Muscle layer of colon (tissue), 2 donors: Measurements from ENCODE around the gene DOK7.

Experiments
- H3K27ac ChIP-seq: one replicate; pipeline ENCODE4 v1.7.0; 2013; ENCODE audit warnings: low read depth, mild to moderate bottlenecking, low read length, moderate library complexity
- H3K27me3 ChIP-seq, 2 donors: one replicate each; pipeline ENCODE4 v1.7.0; 2013; ENCODE audit warnings: low read length in 2 of 2, mild to moderate bottlenecking in 2 of 2; ENCODE audit not compliant: insufficient read depth in 2 of 2, control insufficient read depth in 1 of 2
- H3K36me3 ChIP-seq: one replicate; pipeline ENCODE4 v1.7.0; 2013; ENCODE audit warnings: mild to moderate bottlenecking, low read length; ENCODE audit not compliant: insufficient read depth
- H3K4me1 ChIP-seq: one replicate; pipeline ENCODE4 v1.7.0; 2013; ENCODE audit warnings: mild to moderate bottlenecking, low read length; ENCODE audit not compliant: insufficient read depth
- H3K4me3 ChIP-seq, 2 donors: one replicate each; pipeline ENCODE4 v1.7.0; 2013; ENCODE audit warnings: low read length in 2 of 2, low read depth in 1 of 2, mild to moderate bottlenecking in 1 of 2, moderate library complexity in 1 of 2
- H3K9ac ChIP-seq: one replicate; pipeline ENCODE4 v1.7.0; 2013; ENCODE audit warnings: low read length
- H3K9me3 ChIP-seq: one replicate; pipeline ENCODE4 v1.7.0; 2013; ENCODE audit warnings: mild to moderate bottlenecking, low read length
- donor health status: abdominal sarcoma.
- donor health status: Adenocarcinoma of cecum.

DOK7 gene

GRCh38 chr4:3437998-3438846 lies 24.9 kb upstream of the DOK7 start:
- H3K9ac ChIP-seq, result no peak overlapping the region
- H3K4me3 ChIP-seq, result no peak overlapping the region
- no peaks in the 10 kb centered on the region for H3K27me3 ChIP-seq
- no peaks in the 10 kb centered on the region for H3K36me3 ChIP-seq
- no peaks in the 10 kb centered on the region for H3K9me3 ChIP-seq
- H3K4me1 ChIP-seq, result no peaks in the 10 kb centered on the region
- H3K27ac ChIP-seq, result no peak overlapping the region

- no peak overlapping the region for H3K9ac ChIP-seq
- no peaks in the 10 kb centered on the region for H3K27me3 ChIP-seq
- no peaks in the 10 kb centered on the region for H3K4me1 ChIP-seq
- no peak overlapping the region for H3K27ac ChIP-seq
- H3K4me3 ChIP-seq, result no peak overlapping the region
- no peaks in the 10 kb centered on the region for H3K9me3 ChIP-seq
- no peaks in the 10 kb centered on the region for H3K36me3 ChIP-seq
Measured at GRCh38 chr4:3438847-3439180, 24.3 kb upstream of the DOK7 start.

- Histone ChIP-seq H3K27ac (no peak overlapping the region), H3K9ac (no peak overlapping the region), H3K36me3 (no peaks in the 10 kb centered on the region), H3K4me3 (no peak overlapping the region), H3K9me3 (no peaks in the 10 kb centered on the region), H3K27me3 (no peaks in the 10 kb centered on the region), H3K4me1 (no peaks in the 10 kb centered on the region)
Measured at GRCh38 chr4:3439391-3439790, 23.7 kb upstream of the DOK7 start.

GRCh38 chr4:3440011-3440410 lies 23.1 kb upstream of the DOK7 start:
- Histone ChIP-seq H3K4me1 (no peaks in the 10 kb centered on the region), H3K9me3 (no peaks in the 10 kb centered on the region), H3K27ac (no peak overlapping the region), H3K36me3 (no peaks in the 10 kb centered on the region), H3K27me3 (no peaks in the 10 kb centered on the region), H3K4me3 (no peak overlapping the region), H3K9ac (no peak overlapping the region)

- H3K4me3 ChIP-seq, result no peak overlapping the region
- no peak overlapping the region for H3K27ac ChIP-seq
- no peaks in the 10 kb centered on the region for H3K36me3 ChIP-seq
- H3K9me3 ChIP-seq, result no peaks in the 10 kb centered on the region
- no peaks in the 10 kb centered on the region for H3K4me1 ChIP-seq
- H3K27me3 ChIP-seq, result no peaks in the 10 kb centered on the region
- no peak overlapping the region for H3K9ac ChIP-seq
Measured at GRCh38 chr4:3440979-3441500, 22.1 kb upstream of the DOK7 start.

- no peaks in the 10 kb centered on the region for H3K36me3 ChIP-seq
- H3K4me1 ChIP-seq, result no peaks in the 10 kb centered on the region
- no peak within 1 kb of the TSS for H3K4me3 ChIP-seq
- H3K27ac ChIP-seq, result no peak within 1 kb of the TSS
- no peaks in the 10 kb centered on the region for H3K27me3 ChIP-seq
- H3K9me3 ChIP-seq, result no peaks in the 10 kb centered on the region
- no peak within 1 kb of the TSS for H3K9ac ChIP-seq
Measured at GRCh38 chr4:3441501-3442459, 21.3 kb upstream of the DOK7 start, which contains the start of gene HGFAC. HGFAC (plus strand) TSS chr4:3441968; CDS start chr4:3442002, 34 bp downstream.

- Histone ChIP-seq H3K36me3 (no peaks in the 10 kb centered on the region), H3K27me3 (no peaks in the 10 kb centered on the region), H3K9ac (no peak overlapping the region), H3K9me3 (no peaks in the 10 kb centered on the region), H3K4me3 (no peak overlapping the region), H3K4me1 (no peaks in the 10 kb centered on the region), H3K27ac (no peak overlapping the region)
Measured at GRCh38 chr4:3442460-3442958, 20.6 kb upstream of the DOK7 start.

GRCh38 chr4:3442959-3443749 lies 20.0 kb upstream of the DOK7 start:
- H3K36me3 ChIP-seq, result no peaks in the 10 kb centered on the region
- no peaks in the 10 kb centered on the region for H3K27me3 ChIP-seq
- H3K4me3 ChIP-seq, result no peak overlapping the region
- H3K27ac ChIP-seq, result no peak overlapping the region
- no peaks in the 10 kb centered on the region for H3K9me3 ChIP-seq
- H3K9ac ChIP-seq, result no peak overlapping the region
- no peaks in the 10 kb centered on the region for H3K4me1 ChIP-seq

GRCh38 chr4:3443750-3444309 lies 19.3 kb upstream of the DOK7 start:
- H3K27me3 ChIP-seq, result no peaks in the 10 kb centered on the region
- H3K4me1 ChIP-seq, result no peaks in the 10 kb centered on the region
- no peaks in the 10 kb centered on the region for H3K36me3 ChIP-seq
- no peak overlapping the region for H3K9ac ChIP-seq
- no peak overlapping the region for H3K27ac ChIP-seq
- H3K9me3 ChIP-seq, result no peaks in the 10 kb centered on the region
- no peak overlapping the region for H3K4me3 ChIP-seq

- H3K4me3 ChIP-seq, result no peak overlapping the region
- no peaks in the 10 kb centered on the region for H3K36me3 ChIP-seq
- no peaks in the 10 kb centered on the region for H3K4me1 ChIP-seq
- no peak overlapping the region for H3K9ac ChIP-seq
- H3K27ac ChIP-seq, result no peak overlapping the region
- no peaks in the 10 kb centered on the region for H3K9me3 ChIP-seq
- no peaks in the 10 kb centered on the region for H3K27me3 ChIP-seq
Measured at GRCh38 chr4:3444351-3445110, 18.6 kb upstream of the DOK7 start.
